SW480 (cell line): ENCODE results near the gene RNLS.

ENCODE experiments used
- DNase-seq: peaks from one replicate; pipeline ENCODE4 v3.0.0-alpha.2; 2016; ENCODE audit warnings: low spot score

Gene RNLS

GRCh38 chr10:88232029-88232895, 350.9 kb downstream of the RNLS start:
- no peak for DNase-seq

- DNase-seq, result no peak
Observed at GRCh38 chr10:88230251-88230650, 352.9 kb downstream of the RNLS start.

GRCh38 chr10:88228130-88228529, 355.0 kb downstream of the RNLS start:
- no peak for DNase-seq

GRCh38 chr10:88227342-88228018, 355.6 kb downstream of the RNLS start:
- DNase-seq, result no peak

GRCh38 chr10:88226891-88227290, 356.2 kb downstream of the RNLS start:
- no peak for DNase-seq

- DNase-seq, result no peak
Observed at GRCh38 chr10:88226071-88226659, 357.0 kb downstream of the RNLS start.
